SK-N-SH (cell line): ENCODE measurements around the gene BCAT1. TPM values are rescaled to one million over a fixed set of nuclear protein-coding genes. Genes with fewer than 3 reads are reported as not detected.
"Not testable (repeated sequence)": the region's sequence is repeated elsewhere in the genome, so short reads cannot be mapped to it uniquely, and the experiment has no call there.

ENCODE experiments used
- CTCF ChIA-PET: fragments of 300-600, 350-600 bp; formaldehyde crosslinking; extraction: SDS; loops from one replicate; lab custom pipeline; 2021; lab: Yijun Ruan, JAX
- POLR2A ChIA-PET: fragments of 350-600 bp; sonication (Branson Sonifier 250); formaldehyde crosslinking; extraction: SDS; loops from one replicate; lab custom pipeline; 2020; ENCODE audit warnings: antibody characterized with exemption, inconsistent platforms; lab: Yijun Ruan, JAX
- DNase-seq: peaks from one replicate; pipeline ENCODE4 v3.0.0; 2012
- H2AFZ ChIP-seq: fragments of 200-600 bp; sonication (generic); 2 replicates; pipeline ENCODE4 v1.8.1; 2016; ENCODE audit warnings: antibody characterized with exemption, mild to moderate bottlenecking, low read depth
- H3F3A ChIP-seq: fragments of 200-600 bp; sonication (generic); replicated peaks from 2 replicates; pipeline ENCODE3; 2016; ENCODE audit warnings: antibody characterized with exemption, mild to moderate bottlenecking; ENCODE audit not compliant: insufficient read depth
- H3K27ac ChIP-seq, 2 experiments: fragments of 200-500 bp in 1 of 2; fragments of 200-600 bp in 1 of 2; sonication (Bioruptor generic) in 1 of 2; sonication (generic), shearing (Covaris generic) in 1 of 2; 2 replicates each; pipeline versions ENCODE4 v1.5.1 to v1.6.1; 2014 to 2016; ENCODE audit warnings: low read depth in 2 of 2, inconsistent platforms in 1 of 2, low read length in 1 of 2, mild to moderate bottlenecking in 1 of 2, mixed read lengths in 1 of 2
- H3K27me3 ChIP-seq: fragments of 200-600 bp; sonication (generic), shearing (Covaris generic); 2 replicates; pipeline ENCODE4 v1.6.1; 2016; ENCODE audit warnings: mixed run types; ENCODE audit not compliant: insufficient read depth
- H3K36me3 ChIP-seq, 2 experiments: fragments of 200-500 bp in 1 of 2; fragments of 200-600 bp in 1 of 2; sonication (Bioruptor generic) in 1 of 2; sonication (generic) in 1 of 2; replicated peaks in 1 of 2; 2 replicates each; pipeline versions ENCODE3 to v1.5.1; 2014 to 2016; ENCODE audit warnings: low read length in 1 of 2, mild to moderate bottlenecking in 1 of 2; ENCODE audit not compliant: insufficient read depth in 2 of 2, control insufficient read depth in 1 of 2
- H3K4me1 ChIP-seq, 2 experiments: fragments of 200-500 bp in 1 of 2; fragments of 200-600 bp in 1 of 2; sonication (Bioruptor generic) in 1 of 2; sonication (generic), shearing (Covaris generic) in 1 of 2; 2 replicates each; pipeline versions ENCODE4 v1.5.1 to v1.6.1; 2014 to 2016; ENCODE audit warnings: low read depth in 1 of 2, low read length in 1 of 2, mixed run types in 1 of 2; ENCODE audit not compliant: insufficient read depth in 2 of 2, control insufficient read depth in 1 of 2
- H3K4me2 ChIP-seq: fragments of 200-600 bp; sonication (generic), shearing (Covaris generic); 2 replicates; pipeline ENCODE4 v1.6.1; 2017; ENCODE audit warnings: mixed run types
- H3K4me3 ChIP-seq, 2 experiments: fragments of 200-500 bp in 1 of 2; fragments of 200-600 bp in 1 of 2; sonication (Bioruptor generic) in 1 of 2; sonication (generic), shearing (Covaris generic) in 1 of 2; 2 replicates each; pipeline versions ENCODE4 v1.5.1 to v1.8.1; 2014 to 2016; ENCODE audit warnings: low read depth in 2 of 2, inconsistent platforms in 1 of 2, low read length in 1 of 2, mild to moderate bottlenecking in 1 of 2, mixed read lengths in 1 of 2, moderate library complexity in 1 of 2
- H3K79me2 ChIP-seq: fragments of 200-600 bp; sonication (generic); 2 replicates; pipeline ENCODE4 v1.8.1; 2017; ENCODE audit warnings: mild to moderate bottlenecking; ENCODE audit not compliant: insufficient read depth
- H3K9ac ChIP-seq: fragments of 200-600 bp; sonication (generic); 2 replicates; pipeline ENCODE4 v1.6.1; 2017; ENCODE audit warnings: mixed run types
- H3K9me2 ChIP-seq: fragments of 200-600 bp; sonication (generic); 2 replicates; pipeline ENCODE4 v1.6.1; 2017; ENCODE audit warnings: mixed run types
- H3K9me3 ChIP-seq: fragments of 200-600 bp; sonication (generic); 2 replicates; pipeline ENCODE4 v1.6.1; 2017; ENCODE audit warnings: mixed run types, mild to moderate bottlenecking, moderate library complexity
- H4K20me1 ChIP-seq: fragments of 200-600 bp; sonication (generic); 2 replicates; pipeline ENCODE4 v1.6.1; 2017; ENCODE audit warnings: mild to moderate bottlenecking, mixed run types; ENCODE audit not compliant: insufficient read depth
- FOXJ3 ChIP-seq: sonication (generic); formaldehyde crosslinking; IDR thresholded peaks from 2 replicates; pipeline ENCODE4 v1.5.1; 2020; ENCODE audit warnings: mild to moderate bottlenecking, missing genetic modification reagents
- NRF1 ChIP-seq: IDR thresholded peaks from 2 replicates; pipeline ENCODE4 v1.6.1; 2012; ENCODE audit warnings: low read depth, mild to moderate bottlenecking, low read length
- SIN3A ChIP-seq: IDR thresholded peaks from 2 replicates; pipeline ENCODE4 v1.6.1; 2012; ENCODE audit warnings: low read depth, mild to moderate bottlenecking, low read length, moderate library complexity, borderline replicate concordance
- USF1 ChIP-seq: IDR thresholded peaks from 2 replicates; pipeline ENCODE4 v1.4.0; 2012; ENCODE audit warnings: low read depth, borderline replicate concordance
- WGBS: methylation state at CpG from one replicate; pipeline ENCODE4 v1.1.6; 2017; ENCODE audit warnings: low lambda C conversion rate; 5-methylcytosine and 5-hydroxymethylcytosine counted together
- polyA plus RNA-seq, 3 experiments: library from polyadenylated mRNA; depleted of rRNA; stranded (reverse); fragments of >200 nt; gene quantifications; 2 replicates each; pipeline ENCODE4 v1.2.3, GENCODE V29; 2012
- TF ChIP-seq, protein P1 (sequence below): IDR thresholded peaks from 2 replicates; pipeline ENCODE4 v1.6.1; 2012; ENCODE audit warnings: mild to moderate bottlenecking, low read depth, low read length, moderate library complexity

Gene BCAT1
- polyA plus RNA-seq, 1 of the 3 experiments (the other 2 are of a cell fraction) = 7.7 TPM

DNA sequence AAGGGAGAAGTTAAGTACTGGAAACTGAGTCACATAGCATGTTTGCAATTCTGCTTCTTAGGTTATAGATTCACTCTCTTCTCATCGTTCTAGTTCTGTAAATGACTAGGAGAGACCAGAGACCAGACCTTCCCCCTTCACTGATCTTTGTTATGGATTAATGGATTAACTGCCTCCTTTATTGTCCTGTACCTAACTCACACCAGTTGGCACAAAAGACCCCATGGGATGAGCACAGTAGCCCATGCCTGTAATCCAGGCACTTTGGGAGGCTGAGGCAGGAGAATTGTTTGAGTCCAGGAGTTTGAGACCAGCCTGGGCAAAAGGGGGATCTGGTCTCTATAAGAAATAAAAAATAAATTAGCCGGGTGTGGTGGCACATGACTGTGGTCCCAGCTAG lies 20.8 kb downstream of the BCAT1 start:
- Histone ChIP-seq H3K27ac (no peak overlapping the region), H3K36me3 (peaks cover 0 to 37% of the 10 kb centered on the region in 2 experiments), H2AFZ (no peak overlapping the region), H3K9me2 (no peaks in the 10 kb centered on the region), H4K20me1 (peaks cover 30% of the 10 kb centered on the region), H3K9me3 (no peaks in the 10 kb centered on the region; the same call in 1 of the 2 replicates), H3F3A (peaks cover 19% of the 10 kb centered on the region)
- TF ChIP-seq FOXJ3 (CRISPR knock-in tag) (no peak), USF1 (no peak), NRF1 (no peak)
- TF ChIP-seq, protein P1, sequence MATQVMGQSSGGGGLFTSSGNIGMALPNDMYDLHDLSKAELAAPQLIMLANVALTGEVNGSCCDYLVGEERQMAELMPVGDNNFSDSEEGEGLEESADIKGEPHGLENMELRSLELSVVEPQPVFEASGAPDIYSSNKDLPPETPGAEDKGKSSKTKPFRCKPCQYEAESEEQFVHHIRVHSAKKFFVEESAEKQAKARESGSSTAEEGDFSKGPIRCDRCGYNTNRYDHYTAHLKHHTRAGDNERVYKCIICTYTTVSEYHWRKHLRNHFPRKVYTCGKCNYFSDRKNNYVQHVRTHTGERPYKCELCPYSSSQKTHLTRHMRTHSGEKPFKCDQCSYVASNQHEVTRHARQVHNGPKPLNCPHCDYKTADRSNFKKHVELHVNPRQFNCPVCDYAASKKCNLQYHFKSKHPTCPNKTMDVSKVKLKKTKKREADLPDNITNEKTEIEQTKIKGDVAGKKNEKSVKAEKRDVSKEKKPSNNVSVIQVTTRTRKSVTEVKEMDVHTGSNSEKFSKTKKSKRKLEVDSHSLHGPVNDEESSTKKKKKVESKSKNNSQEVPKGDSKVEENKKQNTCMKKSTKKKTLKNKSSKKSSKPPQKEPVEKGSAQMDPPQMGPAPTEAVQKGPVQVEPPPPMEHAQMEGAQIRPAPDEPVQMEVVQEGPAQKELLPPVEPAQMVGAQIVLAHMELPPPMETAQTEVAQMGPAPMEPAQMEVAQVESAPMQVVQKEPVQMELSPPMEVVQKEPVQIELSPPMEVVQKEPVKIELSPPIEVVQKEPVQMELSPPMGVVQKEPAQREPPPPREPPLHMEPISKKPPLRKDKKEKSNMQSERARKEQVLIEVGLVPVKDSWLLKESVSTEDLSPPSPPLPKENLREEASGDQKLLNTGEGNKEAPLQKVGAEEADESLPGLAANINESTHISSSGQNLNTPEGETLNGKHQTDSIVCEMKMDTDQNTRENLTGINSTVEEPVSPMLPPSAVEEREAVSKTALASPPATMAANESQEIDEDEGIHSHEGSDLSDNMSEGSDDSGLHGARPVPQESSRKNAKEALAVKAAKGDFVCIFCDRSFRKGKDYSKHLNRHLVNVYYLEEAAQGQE = no peak
- TF ChIP-seq, all 33 proteins: peak for 0
- H3K79me2 ChIP-seq = peaks cover 89% of the 10 kb centered on the region
- H3K27me3 ChIP-seq = no peaks in the 10 kb centered on the region
- no peak for DNase-seq
- no peak overlapping the region for H3K4me2 ChIP-seq
- no peak overlapping the region for H3K4me3 ChIP-seq
- POLR2A ChIA-PET = interaction anchor here (0.6 kb wide), 1 partner anchor 325 kb away, joined by 3 read pairs; no protein-coding TSS in a partner anchor
- 81% methylated on average over 2 of the region's 2 CpGs for WGBS
- H3K4me1 ChIP-seq = peaks cover 6 to 16% of the 10 kb centered on the region in 2 experiments
- no peak overlapping the region for H3K9ac ChIP-seq
- CTCF ChIA-PET = no interaction called here

- POLR2A ChIA-PET = not testable (repeated sequence)
Observed at GRCh38 chr12:24926080-24926479, 22.8 kb downstream of the BCAT1 start.

GRCh38 chr12:24922090-24922489 lies 26.8 kb downstream of the BCAT1 start:
- Histone ChIP-seq H4K20me1 (peaks cover 50% of the 10 kb centered on the region), H3K27ac (peak overlapping the region in 1 of 2 experiments; percentile 74; a peak in 2 of 4 replicates), H3K9me2 (no peaks in the 10 kb centered on the region), H3K4me2 (no peak overlapping the region), H3K9ac (no peak overlapping the region), H3K9me3 (no peaks in the 10 kb centered on the region), H3K79me2 (peaks cover 88% of the 10 kb centered on the region), H3K4me1 (peaks cover 8 to 21% of the 10 kb centered on the region in 2 experiments), H2AFZ (no peak overlapping the region), H3K4me3 (no peak overlapping the region), H3K27me3 (no peaks in the 10 kb centered on the region), H3K36me3 (peaks cover 0 to 8% of the 10 kb centered on the region in 2 experiments), H3F3A (peaks cover 17% of the 10 kb centered on the region)
- ChIA-PET CTCF (no interaction called here), POLR2A (no interaction called here)
- 78% methylated on average over 6 of the region's 6 CpGs for whole genome bisulfite sequencing
- DNase-seq = no peak
- no peak for TF ChIP-seq SIN3A

More at GRCh38 chr12:24926080-24926479, 22.8 kb downstream of the BCAT1 start:
- peaks cover 49% of the 10 kb centered on the region for H4K20me1 ChIP-seq
- H3K9ac ChIP-seq, H3K4me3 ChIP-seq, H3K9me2 ChIP-seq, DNase-seq, CTCF ChIA-PET, H2AFZ ChIP-seq, H3K9me3 ChIP-seq, H3K27ac ChIP-seq, H3K27me3 ChIP-seq, H3K4me2 ChIP-seq: not testable (repeated sequence)
- H3K4me1 ChIP-seq = peaks cover 6 to 21% of the 10 kb centered on the region in 2 experiments
- peaks cover 14% of the 10 kb centered on the region for H3F3A ChIP-seq
- 78% methylated on average over 3 of the region's 24 CpGs for WGBS
- peaks cover 89% of the 10 kb centered on the region for H3K79me2 ChIP-seq
- H3K36me3 ChIP-seq = peaks cover 0 to 20% of the 10 kb centered on the region in 2 experiments
